GM18907 (cell line): Measurements from ENCODE around the gene ANK2.
"Not testable (repeated sequence)": the region's sequence is repeated elsewhere in the genome, so short reads cannot be mapped to it uniquely, and the experiment has no call there.

Experiments
- ATAC-seq: cut with Tn5 transposase; IDR thresholded peaks from one replicate; pipeline ENCODE4 v1.9.1; 2021; ENCODE audit warnings: mild to moderate bottlenecking, moderate library complexity; ENCODE audit not compliant: unreplicated experiment

ANK2 gene

GRCh38 chr4:113183032-113183605 lies 133.7 kb downstream of the ANK2 start:
- no peak for ATAC-seq

DNA sequence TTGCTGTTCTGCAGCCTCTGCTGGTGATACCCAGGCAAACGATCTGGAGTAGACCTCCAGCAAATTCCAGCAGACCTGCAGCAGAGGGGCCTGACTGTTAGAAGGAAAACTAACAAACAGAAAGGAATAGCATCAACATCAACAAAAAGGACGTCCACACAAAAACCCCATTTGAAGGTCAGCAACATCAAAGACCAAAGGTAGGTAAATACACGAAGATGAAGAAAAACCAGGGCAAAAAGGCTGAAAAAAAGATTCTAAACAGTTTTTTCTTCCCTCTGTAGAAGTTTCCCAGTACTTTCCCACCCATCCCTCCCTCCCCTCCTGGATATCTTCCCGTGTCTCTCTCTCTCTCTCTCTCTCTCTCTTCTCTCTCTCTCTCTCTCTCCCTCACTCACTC lies 136.8 kb downstream of the ANK2 start:
- not testable (repeated sequence) for ATAC-seq

- ATAC-seq: no peak
Measured at GRCh38 chr4:113186913-113187312, 137.5 kb downstream of the ANK2 start.

- no peak for ATAC-seq
Measured at GRCh38 chr4:113187358-113187757, 137.9 kb downstream of the ANK2 start.

DNA sequence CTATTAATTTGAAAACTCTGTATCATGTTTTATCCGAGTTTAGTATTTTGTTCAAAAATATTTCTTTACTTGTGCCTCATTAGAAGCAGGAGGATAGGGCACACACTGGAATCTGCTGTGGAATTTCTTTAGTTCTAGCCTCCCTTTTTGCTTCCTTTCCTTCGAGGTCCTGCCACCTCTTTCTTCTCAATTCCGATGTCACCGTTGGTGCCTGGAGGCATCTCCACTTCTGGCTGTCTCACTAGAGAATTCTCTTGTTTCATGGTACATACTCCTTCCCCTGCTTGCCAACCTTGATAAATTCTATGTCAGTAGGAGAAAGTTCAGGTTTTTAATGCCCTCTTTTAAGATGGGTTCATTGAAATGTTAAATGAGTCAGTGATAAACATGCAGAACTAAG lies 140.1 kb downstream of the ANK2 start:
- no peak for ATAC-seq

- no peak for ATAC-seq
Measured at GRCh38 chr4:113209153-113209552, 159.7 kb downstream of the ANK2 start.

DNA sequence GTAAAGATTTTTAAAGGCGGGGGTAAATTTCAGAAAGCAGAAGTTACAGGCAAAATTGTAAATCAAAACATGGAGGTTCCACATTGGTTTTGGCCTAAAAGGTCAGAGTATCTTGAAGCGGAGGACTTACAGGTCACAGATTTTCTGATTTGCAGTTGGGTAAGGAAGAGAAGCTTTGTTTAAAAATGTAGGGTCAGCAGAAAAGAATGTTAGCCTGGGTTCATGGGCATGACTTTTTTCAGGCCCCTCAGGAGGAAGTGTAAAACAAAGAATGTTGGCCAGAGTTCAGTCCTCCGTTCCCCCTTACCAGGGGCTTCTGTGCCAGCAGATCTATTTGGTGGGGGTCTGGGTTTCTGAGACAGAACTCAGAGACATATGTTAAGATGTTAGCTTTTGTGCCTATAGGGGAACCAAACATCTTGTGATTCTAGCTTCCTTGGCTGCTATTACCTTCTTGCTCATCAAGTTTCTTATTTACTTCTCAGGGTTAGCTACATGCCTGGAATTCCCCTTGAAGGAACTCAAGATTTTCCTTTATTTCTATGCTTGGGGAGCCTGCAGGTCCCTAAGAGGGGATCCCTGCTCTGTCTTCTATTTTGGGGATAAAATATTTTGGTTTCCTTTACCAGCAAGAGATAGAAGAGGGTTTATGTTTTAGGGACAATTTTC lies 160.3 kb downstream of the ANK2 start:
- ATAC-seq: no peak

DNA sequence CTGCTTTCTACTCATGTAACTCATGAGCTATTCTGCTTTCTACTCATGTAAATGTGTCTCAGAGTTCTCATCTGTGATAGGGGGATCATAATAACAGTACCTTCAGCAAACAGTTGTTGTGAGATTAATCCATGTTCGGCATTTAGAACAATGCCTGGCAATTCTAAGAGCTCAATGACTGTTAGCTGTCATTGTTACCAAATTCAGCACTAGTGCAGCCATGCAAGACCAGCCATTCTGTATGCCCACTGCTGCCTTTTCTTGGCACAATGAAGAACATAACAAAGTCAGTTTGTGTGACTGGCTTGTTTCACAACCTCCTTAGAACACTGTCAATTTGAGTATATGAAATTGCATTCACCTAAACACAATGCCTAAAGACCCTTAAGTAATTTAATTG lies 163.2 kb downstream of the ANK2 start:
- no peak for ATAC-seq

- ATAC-seq: no peak
Measured at GRCh38 chr4:113221990-113222389, 172.5 kb downstream of the ANK2 start.

DNA sequence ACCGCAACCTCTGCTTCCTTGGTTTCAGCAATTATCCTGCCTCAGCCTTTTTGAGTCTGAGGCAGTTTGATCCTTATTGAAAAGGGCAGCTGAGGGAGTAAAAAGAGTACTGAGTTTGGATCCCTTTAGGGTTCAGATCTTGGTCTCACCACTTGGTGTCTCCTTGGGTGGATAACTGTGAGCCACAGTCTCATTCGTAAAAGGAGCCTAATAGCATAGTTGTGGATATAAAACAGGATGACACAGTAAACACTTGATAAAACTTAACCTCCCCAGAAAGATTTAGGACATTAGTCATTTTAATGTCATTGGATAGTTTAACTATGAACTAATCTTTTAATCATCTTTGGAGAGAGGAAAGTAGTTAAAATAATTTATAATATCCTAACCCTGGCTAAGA lies 173.0 kb downstream of the ANK2 start:
- no peak for ATAC-seq

DNA sequence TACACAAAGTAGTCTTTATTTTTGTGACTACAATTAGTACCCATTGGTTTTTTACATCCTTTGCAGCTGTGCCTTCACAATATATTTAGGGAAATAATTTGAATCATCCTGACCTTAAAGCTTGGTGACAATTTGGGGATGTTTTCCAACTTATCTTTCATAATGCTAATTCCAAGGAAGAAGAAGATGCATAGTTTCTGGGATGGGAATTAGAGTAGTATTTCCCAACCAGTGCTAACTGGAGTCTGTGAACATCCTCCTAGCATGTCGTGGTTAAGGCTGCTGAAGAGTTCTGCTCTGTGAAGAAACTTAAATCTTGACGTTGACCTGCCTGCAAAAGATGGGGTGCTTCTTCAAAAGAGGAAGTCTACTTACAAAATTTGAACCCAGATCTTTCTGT lies 173.5 kb downstream of the ANK2 start:
- no peak for ATAC-seq

DNA sequence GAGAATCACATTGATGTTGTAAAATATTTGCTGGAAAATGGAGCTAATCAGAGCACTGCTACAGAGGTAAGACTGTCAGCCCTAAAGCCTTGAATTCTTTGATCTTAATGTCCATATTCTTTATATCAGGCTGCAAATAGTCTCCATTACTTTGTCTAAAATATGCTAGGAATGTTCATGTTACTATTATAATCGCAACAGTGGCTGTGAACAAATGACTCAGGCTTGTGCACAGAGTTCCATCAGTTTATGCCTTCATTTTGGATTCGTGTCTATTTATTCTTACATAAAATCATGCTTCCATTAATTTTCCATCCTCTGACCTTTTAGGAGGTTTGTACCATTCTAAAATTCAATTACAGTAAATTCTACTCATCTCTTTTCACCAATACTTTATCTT lies 182.7 kb downstream of the ANK2 start:
- ATAC-seq: no peak

GRCh38 chr4:113236916-113237315 lies 187.5 kb downstream of the ANK2 start:
- no peak for ATAC-seq

GRCh38 chr4:113243312-113243711 lies 193.9 kb downstream of the ANK2 start:
- ATAC-seq: no peak

DNA sequence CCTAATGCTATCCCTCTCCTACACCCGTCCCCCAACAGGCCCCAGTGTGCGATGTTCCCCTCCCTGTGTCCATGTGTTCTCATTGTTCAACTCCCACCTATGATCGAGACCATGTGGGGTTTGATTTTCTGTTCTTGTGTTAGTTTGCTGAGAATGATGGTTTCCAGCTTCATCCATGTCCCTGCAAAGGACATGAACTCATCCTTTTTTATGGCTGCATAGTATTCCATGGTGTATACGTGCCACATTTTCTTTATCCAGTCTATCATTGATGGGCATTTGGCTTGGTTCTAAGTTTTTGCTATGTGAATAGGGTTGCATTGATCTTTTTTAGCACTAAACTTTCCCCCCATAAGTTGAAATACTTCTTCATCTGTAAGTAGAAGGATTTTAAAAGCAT lies 195.3 kb downstream of the ANK2 start:
- not testable (repeated sequence) for ATAC-seq

GRCh38 chr4:113248320-113248719 lies 198.9 kb downstream of the ANK2 start:
- no peak for ATAC-seq

GRCh38 chr4:113255628-113256027 lies 206.2 kb downstream of the ANK2 start:
- no peak for ATAC-seq

DNA sequence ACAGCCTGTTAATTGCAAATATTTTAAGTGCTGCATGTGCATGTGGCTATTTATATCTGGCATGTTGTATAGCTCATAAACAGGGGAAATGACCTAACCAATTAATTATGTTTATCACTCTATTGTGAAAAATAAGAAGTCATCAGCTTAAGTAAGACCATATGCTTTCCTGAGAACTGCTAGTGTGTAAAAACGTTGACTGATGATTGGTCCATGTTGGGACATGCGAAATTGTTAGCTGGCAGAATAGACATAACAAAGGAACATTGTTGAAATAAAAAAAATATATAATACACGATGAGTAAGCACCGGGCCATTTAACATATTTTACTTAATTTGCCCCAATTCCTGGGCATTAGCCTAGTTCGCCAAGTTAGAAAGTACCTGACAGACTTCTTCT lies 207.5 kb downstream of the ANK2 start:
- ATAC-seq: no peak

DNA sequence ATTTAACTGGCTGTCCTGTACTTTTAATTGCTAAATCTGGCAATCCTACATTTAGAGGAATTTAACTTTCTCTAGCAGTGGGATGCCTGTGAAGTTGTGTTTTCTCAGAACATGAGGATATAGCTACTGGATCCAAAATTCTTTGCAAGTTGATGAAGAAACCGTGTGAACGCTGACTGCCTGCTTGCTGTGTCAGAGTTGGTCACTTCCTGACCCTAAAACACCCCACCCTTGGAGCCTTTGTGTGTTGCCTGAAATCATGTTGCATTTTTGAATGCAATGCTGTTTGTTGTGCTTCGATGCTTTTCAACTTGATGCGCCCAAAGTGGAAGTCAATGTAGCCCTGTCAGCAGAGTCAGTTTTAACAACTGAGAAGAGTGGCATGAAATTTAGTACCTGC lies 211.2 kb downstream of the ANK2 start:
- no peak for ATAC-seq

GRCh38 chr4:113263274-113263673 lies 213.8 kb downstream of the ANK2 start:
- no peak for ATAC-seq

- ATAC-seq: no peak
Measured at GRCh38 chr4:113270520-113271319, 221.3 kb downstream of the ANK2 start.

GRCh38 chr4:113272523-113272922 lies 223.1 kb downstream of the ANK2 start:
- ATAC-seq: peak; percentile 68
